GM21737 (cell line): Measurements from ENCODE around the gene LRRC56.
A peak's percentile ranks its signal among the peaks of the same experiment; 100 is the strongest.

Experiments used
- ATAC-seq: cut with Tn5 transposase; IDR thresholded peaks from one replicate; pipeline ENCODE4 v1.9.1; 2021; ENCODE audit warnings: mild to moderate bottlenecking, moderate library complexity; ENCODE audit not compliant: unreplicated experiment

LRRC56 gene

GRCh38 chr11:518463-519202 lies 18.7 kb upstream of the LRRC56 start:
- peak; percentile 84 for ATAC-seq

GRCh38 chr11:520428-521176 lies 16.7 kb upstream of the LRRC56 start:
- ATAC-seq, result no peak

- no peak for ATAC-seq
These were observed 16.1 kb upstream of the LRRC56 start for GRCh38 chr11:521177-521688.

- ATAC-seq, result no peak
These were observed 11.1 kb upstream of the LRRC56 start for GRCh38 chr11:526192-526591.

GRCh38 chr11:528166-528814 lies 9.0 kb upstream of the LRRC56 start:
- ATAC-seq, result no peak

DNA sequence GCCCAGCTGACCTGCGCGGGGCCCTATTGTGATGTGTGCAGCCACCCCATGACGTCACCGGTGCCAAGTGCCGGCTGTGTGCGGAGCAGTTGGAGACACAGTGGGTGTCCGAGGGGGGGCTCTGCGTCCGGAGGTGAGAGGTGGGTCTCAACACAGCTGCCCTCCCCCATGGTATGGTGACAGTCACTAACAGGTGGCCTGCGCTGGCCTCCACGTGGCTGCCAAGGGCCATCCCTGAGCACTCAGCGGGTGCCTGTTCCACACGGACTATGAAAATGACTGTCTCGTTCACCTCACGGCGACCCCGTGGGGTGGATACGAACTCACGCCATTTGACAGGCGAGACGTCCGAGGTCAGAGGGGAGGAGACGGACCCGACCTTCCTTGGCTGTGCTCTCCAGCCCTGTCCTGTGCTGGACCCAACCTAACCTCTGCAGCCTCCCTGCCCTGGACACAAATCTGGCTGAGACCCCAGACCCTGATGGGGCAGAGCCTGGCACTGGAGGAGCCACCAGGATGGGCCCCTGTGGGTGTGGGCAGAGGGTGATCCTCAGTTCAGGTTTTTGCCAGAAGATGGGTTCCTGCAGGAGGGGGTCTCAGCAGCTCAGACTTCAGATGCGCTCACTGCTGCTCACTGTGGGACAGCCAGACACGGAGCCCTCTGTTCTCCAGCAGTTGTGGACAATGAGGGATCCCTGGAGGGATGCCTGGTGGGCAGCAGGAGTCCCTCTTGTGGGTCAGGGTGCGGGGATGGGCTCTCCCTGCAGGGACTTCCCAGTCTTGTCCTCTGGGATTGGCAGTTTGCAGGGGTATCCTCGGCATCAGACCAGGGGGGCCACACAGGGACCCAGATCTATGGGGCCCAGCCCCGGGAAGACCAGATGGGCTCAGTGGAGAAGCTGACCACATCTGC lies 8.3 kb upstream of the LRRC56 start:
- no peak for ATAC-seq

DNA sequence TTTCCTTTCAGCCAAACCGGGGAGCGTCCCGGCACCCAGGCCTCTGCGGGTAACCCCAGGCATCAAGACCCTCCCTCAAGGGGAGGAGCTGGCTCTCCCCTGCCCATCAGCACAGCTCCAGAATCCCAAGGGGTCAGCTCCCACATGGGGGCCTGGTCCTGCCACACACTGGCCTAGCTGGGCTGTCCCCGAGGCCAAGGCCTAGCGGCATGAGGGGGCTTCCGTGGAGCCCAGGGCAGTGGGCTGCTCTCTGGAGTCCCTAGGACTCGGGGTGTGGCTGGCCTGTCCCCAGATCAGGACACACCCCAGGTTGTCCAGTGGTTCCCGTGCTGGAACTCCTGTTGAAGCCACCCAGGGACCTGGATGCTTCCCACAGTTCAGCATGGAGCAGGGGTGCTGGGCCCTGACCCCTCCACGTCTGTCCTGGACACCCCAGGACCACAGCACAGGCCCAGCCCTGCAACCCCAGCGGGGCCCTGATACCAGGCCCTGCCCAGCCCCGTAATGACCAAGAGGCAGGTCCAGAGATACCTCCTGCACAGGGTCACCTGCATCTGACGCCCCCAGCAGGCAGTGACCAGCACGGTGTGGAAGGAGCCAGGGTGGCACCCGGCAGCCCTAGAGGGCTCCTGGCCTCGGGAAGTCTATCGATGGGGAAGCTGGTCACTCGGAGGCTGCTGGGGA lies 7.5 kb upstream of the LRRC56 start:
- no peak for ATAC-seq

- no peak for ATAC-seq
These were observed 6.1 kb upstream of the LRRC56 start for GRCh38 chr11:530960-531831.

DNA sequence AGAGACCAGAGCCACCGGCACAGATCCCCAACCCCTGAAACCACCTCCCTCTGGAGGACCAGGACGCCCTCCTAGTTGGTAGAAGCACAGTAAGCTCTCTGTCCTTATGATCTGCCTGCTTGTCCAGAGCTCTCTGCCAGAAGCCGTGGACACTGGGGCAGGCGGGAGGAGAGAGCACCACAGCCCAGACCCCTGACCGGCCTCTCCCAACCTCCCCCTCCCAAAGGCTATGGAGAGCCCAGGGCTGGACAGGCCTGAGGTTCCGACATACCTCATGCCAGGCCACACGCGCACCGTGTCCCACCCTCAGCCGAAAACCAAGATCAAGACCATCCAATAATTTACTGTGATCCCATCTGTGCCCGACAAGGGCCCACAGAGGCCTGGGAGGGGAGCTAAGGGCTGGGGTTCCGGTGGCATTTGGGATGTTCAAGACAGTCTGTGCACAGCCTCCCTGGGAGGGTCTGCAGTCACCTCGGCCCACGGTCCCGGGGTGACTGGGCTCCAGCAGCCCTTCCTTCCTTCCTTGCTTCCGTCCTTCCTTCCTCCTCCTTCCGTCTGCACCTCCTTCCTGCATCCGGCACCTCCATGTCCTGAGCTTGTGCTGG lies 5.3 kb upstream of the LRRC56 start:
- ATAC-seq, result no peak

GRCh38 chr11:532527-532985 lies 4.8 kb upstream of the LRRC56 start:
- ATAC-seq, result no peak

DNA sequence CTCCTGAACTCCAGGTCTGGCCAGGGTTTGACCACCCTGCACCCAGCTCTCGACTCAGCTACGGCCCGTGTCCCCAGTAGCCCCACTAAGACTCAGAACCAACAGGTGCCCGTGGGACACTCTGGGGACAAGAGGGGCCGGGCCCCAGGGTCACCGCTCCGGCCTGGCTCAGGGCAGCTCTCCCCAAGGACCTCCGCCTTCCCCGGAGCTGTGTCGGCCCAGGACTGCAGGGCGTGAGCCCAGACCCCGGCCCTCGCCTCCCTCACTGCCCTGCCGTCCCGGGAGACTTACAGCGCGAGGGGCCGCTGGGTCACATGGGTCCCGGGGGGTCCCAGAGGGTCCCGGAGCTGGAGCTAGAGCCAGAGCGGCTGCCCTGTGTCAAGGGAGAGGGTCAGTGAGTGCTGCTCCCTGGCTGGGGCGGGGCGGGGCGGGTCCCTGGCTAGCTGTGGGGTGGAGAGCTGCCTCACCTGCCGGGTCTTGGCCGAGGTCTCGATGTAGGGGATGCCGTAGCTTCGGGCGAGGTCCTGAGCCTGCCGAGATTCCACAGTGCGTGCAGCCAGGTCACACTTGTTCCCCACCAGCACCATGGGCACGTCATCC lies 4.2 kb upstream of the LRRC56 start:
- no peak for ATAC-seq

DNA sequence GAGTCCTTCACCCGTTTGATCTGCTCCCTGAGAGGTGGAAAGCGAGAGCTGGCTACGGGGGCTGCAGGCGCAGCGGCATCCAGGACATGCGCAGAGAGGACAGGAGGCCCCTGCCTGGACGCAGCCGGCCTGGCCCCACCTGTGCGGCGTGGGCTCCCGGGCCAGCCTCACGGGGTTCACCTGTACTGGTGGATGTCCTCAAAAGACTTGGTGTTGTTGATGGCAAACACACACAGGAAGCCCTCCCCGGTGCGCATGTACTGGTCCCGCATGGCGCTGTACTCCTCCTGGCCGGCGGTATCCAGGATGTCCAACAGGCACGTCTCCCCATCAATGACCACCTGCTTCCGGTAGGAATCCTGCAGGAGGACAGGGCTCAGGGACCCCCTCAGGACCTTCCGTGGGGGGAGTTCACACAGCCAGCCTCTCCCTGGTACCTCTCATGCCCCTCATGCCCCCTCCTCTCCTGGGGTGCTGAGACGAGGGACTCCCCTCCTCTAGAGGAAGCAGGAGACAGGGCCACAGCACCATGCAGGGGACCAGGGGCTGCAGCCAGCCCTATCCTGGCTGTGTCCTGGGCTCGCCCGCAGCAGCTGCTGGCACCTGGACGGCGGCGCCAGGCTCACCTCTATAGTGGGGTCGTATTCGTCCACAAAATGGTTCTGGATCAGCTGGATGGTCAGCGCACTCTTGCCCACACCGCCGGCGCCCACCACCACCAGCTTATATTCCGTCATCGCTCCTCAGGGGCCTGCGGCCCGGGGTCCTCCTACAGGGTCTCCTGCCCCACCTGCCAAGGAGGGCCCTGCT lies 3.5 kb upstream of the LRRC56 start:
- ATAC-seq, result no peak

- ATAC-seq, result no peak
These were observed 2.7 kb upstream of the LRRC56 start for GRCh38 chr11:534396-535209.

GRCh38 chr11:535210-535518 lies 2.2 kb upstream of the LRRC56 start:
- ATAC-seq, result peak; percentile 0

DNA sequence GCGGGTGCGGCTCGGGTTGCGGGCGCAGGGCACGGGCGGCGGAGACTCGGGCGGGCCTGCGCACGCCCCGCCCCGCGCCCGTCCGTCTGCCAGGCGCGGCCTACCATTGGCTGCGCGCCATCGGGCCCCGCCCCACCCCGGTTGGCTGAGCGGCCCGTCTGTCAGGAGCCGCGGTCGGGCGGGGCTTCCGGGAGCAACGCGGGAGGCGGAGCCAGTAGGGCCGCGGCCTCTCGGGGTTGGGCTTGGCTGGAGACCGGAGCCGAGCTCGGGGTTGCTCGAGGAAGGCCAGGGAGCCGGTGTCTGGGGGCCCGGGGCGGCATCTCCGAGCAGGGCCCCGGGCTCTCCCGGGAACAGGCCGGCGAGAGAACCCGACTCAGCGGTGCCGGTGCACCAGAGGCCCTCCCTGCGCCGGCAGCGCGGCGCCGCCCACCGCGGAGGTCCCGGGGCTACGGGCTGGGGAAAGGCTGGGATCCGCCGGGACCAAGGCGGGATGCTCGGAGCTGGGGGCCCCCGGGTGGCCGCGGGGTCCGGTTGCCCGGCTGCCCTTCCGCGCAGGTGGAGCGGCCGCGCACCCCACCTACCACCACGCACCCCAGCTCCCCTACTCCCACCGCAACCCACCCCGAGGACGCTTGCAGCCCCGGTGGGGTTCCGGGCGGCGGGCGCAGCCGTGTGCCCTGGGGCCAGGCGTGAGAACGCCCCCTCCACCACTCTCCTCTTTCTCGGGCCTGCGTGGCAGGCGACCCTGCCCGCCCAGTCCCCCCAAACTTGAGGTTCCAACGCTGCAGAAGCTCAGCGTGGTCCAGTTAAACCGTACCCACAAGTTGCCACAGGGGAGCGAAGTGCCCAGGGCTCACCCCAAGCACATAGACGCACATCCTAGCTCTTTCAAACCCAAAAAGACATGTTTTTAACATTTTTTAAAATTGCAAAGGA lies 1.5 kb upstream of the LRRC56 start, which contains the start of gene HRAS:
TSS of gene HRAS (minus strand) at position 58 of the 936 bp plus-strand sequence.
- ATAC-seq, result peak; percentile 72
